ENCODE results near the gene GCNT2. TPM values are rescaled to one million over a fixed set of nuclear protein-coding genes. Genes with fewer than 3 reads are reported as not detected.

Gene GCNT2
- polyA plus RNA-seq, 3 donors, result 3.5 to 10.0 (median 4.3) TPM

- H3K27ac ChIP-seq (ENCODE audit: low read depth in 1 of 2, low read length in 2 of 2), result no peak overlapping the region
- no peaks in the 10 kb centered on the region for H3K9me3 ChIP-seq (replicated peaks in 1 of 2; ENCODE audit: control insufficient read depth in 1 of 2, insufficient read depth in 1 of 2, low read length in 2 of 2)
- no peak for DNase-seq
- H3K36me3 ChIP-seq (replicated peaks in 1 of 2; ENCODE audit: control insufficient read depth in 1 of 2, insufficient read depth in 2 of 2, low read length in 2 of 2), result no peaks in the 10 kb centered on the region
- Mint-ChIP-seq H3K4me1 (peaks cover 48% of the 10 kb centered on the region), H3K27ac (no peak overlapping the region), H3K4me3 (no peak overlapping the region), H3K36me3 (peaks cover 0 to 1% of the 10 kb centered on the region in 2 donors), H3K9me3 (no peaks in the 10 kb centered on the region), H3K27me3 (ENCODE audit: low read depth in 3 of 3) (peaks cover 0 to 2% (median 0%) of the 10 kb centered on the region in 3 donors)
- no peaks in the 10 kb centered on the region for H4K20me1 ChIP-seq (ENCODE audit: insufficient read depth, low read length)
- intact Hi-C loops (cut with micrococcal nuclease), result no loop called here
- no peak overlapping the region for H3K4me3 ChIP-seq (replicated peaks in 1 of 3; ENCODE audit: low read depth in 2 of 3, low read length in 3 of 3)
- H3K4me1 ChIP-seq (ENCODE audit: control insufficient read depth in 1 of 2, insufficient read depth in 2 of 2, low read length in 2 of 2), result peaks cover 40 to 54% of the 10 kb centered on the region in 2 donors
- no peak overlapping the region for H2AFZ ChIP-seq (ENCODE audit: insufficient read depth, low read depth, low read length, poor library complexity, severe bottlenecking)
- no peak for TF ChIP-seq CTCF (IDR thresholded peaks at IDR 0.05)
- H3K9ac ChIP-seq (ENCODE audit: insufficient read depth, low read length, poor library complexity, severe bottlenecking), result no peak overlapping the region
- H3K27me3 ChIP-seq (ENCODE audit: control insufficient read depth in 2 of 2, insufficient read depth in 2 of 2, low read length in 2 of 2), result no peaks in the 10 kb centered on the region
- peaks cover 29% of the 10 kb centered on the region for H3K79me2 ChIP-seq (ENCODE audit: insufficient read depth, low read length)
- no peak overlapping the region for H3K4me2 ChIP-seq (replicated peaks; ENCODE audit: extremely low read depth, low read length, poor library complexity, severe bottlenecking)
- WGBS (ENCODE audit: insufficient coverage), result 91% methylated on average over 6 of the region's 6 CpGs
Measured at GRCh38 chr6:10526156-10526555, 5.0 kb downstream of the GCNT2 start.

DNA sequence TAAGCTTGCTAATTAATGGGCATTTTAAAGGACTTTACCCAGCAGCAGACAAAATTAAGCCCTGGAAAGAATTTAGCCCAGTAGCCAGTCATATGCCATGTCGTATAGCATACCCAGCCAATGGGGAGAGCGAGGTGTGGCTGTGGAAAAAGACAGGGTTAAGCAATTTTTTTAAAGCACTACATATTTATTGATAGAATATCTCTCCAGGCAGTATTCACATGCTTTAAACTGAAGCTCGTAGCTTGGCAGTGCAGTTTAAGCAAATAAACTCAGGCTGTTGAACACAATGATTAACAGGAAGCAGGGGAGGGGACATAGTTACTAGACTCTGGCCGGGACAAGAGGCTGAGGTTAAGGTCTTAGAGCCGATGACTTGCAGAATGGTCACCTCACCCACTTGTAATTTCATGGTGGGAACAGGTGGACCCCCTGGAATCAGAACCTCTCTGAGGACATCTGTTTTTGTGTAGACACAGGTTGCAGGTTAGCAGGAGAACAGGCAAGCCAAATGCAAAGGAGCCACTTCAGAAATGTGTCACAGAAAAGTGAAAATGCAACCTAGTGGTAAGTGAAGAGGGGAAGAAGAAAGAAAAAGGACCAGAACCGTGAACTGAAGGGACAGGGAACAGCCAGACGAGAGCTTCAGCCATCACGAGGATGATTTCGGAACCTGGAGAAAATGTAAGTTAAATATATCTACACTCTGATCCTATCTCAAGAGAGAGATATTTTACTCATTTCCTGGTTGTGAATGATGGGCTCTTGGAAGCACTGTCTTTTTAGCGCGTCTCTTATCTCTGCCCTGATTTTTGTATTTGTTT, 7.2 kb downstream of the GCNT2 start:
- peaks cover 60% of the 10 kb centered on the region for H3K4me1 Mint-ChIP-seq
- H3K36me3 Mint-ChIP-seq, result peaks cover 1 to 6% of the 10 kb centered on the region in 2 donors
- Histone ChIP-seq H4K20me1 (ENCODE audit: insufficient read depth, low read length) (no peaks in the 10 kb centered on the region), H3K36me3 (replicated peaks in 1 of 2; ENCODE audit: control insufficient read depth in 1 of 2, insufficient read depth in 2 of 2, low read length in 2 of 2) (no peaks in the 10 kb centered on the region), H3K4me3 (replicated peaks in 1 of 3; ENCODE audit: low read depth in 2 of 3, low read length in 3 of 3) (peak overlapping the region; percentile 58 to 99 (median 87)), H3K4me2 (replicated peaks; ENCODE audit: extremely low read depth, low read length, poor library complexity, severe bottlenecking) (peak overlapping the region; percentile 72), H3K9me3 (replicated peaks in 1 of 2; ENCODE audit: control insufficient read depth in 1 of 2, insufficient read depth in 1 of 2, low read length in 2 of 2) (no peaks in the 10 kb centered on the region), H3K27ac (ENCODE audit: low read depth in 1 of 2, low read length in 2 of 2) (peak overlapping the region; percentile 80 to 86), H3K9ac (ENCODE audit: insufficient read depth, low read length, poor library complexity, severe bottlenecking) (peak overlapping the region; percentile 71), H3K27me3 (ENCODE audit: control insufficient read depth in 2 of 2, insufficient read depth in 2 of 2, low read length in 2 of 2) (no peaks in the 10 kb centered on the region), H3K79me2 (ENCODE audit: insufficient read depth, low read length) (peaks cover 51% of the 10 kb centered on the region), H3K4me1 (ENCODE audit: control insufficient read depth in 1 of 2, insufficient read depth in 2 of 2, low read length in 2 of 2) (peaks cover 50 to 63% of the 10 kb centered on the region in 2 donors), H2AFZ (ENCODE audit: insufficient read depth, low read depth, low read length, poor library complexity, severe bottlenecking) (peak overlapping the region; percentile 79)
- peak overlapping the region; percentile 93 for H3K4me3 Mint-ChIP-seq
- H3K27me3 Mint-ChIP-seq (ENCODE audit: low read depth in 3 of 3), result no peaks in the 10 kb centered on the region
- 0% methylated on average over 3 of the region's 11 CpGs for WGBS (ENCODE audit: insufficient coverage)
- H3K9me3 Mint-ChIP-seq, result no peaks in the 10 kb centered on the region
- H3K27ac Mint-ChIP-seq, result peak overlapping the region; percentile 89 to 99 (median 96)
- peak; percentile 32 to 56 (median 52) for DNase-seq
- intact Hi-C loops (cut with micrococcal nuclease), result no loop called here
- no peak for TF ChIP-seq CTCF (IDR thresholded peaks at IDR 0.05)
